Testis (tissue), 2 donors: ENCODE measurements around the gene ERCC6L2.

Experiments
- POLR2A ChIP-seq: fragments of 450-650 bp; IDR thresholded peaks from one replicate; pipeline ENCODE4 v1.6.1; 2017; ENCODE audit warnings: antibody characterized with exemption, mild to moderate bottlenecking, moderate library complexity
- TF ChIP-seq, protein P1 (sequence below), 3 experiments: fragments of 450-650 bp in 2 of 3; fragments of 200-600 bp in 1 of 3; sonication (generic) in 1 of 3; IDR thresholded peaks; one replicate each; pipeline ENCODE4 v1.5.1; 2016 to 2019; ENCODE audit warnings: antibody characterized with exemption in 3 of 3, mild to moderate bottlenecking in 2 of 3, moderate library complexity in 1 of 3

DNA sequence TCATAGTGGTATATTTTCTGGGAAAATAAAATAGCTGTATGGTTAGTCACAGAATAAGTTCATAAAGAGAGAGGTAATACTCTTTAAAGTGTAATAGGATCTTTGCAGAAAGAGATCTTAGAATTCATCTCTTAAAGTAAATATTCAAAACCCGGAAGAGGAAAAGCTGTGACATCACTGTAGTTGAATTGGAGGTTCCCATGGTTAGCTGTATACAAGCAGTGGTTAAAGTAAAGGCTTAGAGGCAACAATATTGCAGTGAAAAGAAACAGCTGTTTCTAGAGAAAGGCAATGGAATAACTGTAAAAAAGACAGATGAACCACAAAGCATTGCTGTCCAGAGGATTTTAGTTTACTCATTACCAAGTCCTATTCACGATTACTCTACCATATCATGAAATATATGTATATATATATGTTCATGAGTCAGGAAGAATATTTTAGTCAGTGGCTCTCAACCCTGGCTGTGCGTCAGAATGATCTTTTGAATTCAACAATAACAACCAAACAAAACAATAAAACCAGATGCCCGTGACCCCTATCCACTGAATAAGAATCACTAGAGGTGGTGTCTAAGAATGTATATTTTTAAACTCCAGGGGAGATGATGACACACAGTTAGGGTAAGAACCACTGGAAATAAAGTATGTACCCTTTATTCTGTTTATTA, 4.7 kb downstream of the ERCC6L2 start:
- TF ChIP-seq, protein P1, sequence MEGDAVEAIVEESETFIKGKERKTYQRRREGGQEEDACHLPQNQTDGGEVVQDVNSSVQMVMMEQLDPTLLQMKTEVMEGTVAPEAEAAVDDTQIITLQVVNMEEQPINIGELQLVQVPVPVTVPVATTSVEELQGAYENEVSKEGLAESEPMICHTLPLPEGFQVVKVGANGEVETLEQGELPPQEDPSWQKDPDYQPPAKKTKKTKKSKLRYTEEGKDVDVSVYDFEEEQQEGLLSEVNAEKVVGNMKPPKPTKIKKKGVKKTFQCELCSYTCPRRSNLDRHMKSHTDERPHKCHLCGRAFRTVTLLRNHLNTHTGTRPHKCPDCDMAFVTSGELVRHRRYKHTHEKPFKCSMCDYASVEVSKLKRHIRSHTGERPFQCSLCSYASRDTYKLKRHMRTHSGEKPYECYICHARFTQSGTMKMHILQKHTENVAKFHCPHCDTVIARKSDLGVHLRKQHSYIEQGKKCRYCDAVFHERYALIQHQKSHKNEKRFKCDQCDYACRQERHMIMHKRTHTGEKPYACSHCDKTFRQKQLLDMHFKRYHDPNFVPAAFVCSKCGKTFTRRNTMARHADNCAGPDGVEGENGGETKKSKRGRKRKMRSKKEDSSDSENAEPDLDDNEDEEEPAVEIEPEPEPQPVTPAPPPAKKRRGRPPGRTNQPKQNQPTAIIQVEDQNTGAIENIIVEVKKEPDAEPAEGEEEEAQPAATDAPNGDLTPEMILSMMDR (IDR thresholded peaks at IDR 0.05), result no peak
- TF ChIP-seq POLR2A, result no peak
